ENCODE measurements around the gene ATXN7.

The ATXN7 gene

DNA sequence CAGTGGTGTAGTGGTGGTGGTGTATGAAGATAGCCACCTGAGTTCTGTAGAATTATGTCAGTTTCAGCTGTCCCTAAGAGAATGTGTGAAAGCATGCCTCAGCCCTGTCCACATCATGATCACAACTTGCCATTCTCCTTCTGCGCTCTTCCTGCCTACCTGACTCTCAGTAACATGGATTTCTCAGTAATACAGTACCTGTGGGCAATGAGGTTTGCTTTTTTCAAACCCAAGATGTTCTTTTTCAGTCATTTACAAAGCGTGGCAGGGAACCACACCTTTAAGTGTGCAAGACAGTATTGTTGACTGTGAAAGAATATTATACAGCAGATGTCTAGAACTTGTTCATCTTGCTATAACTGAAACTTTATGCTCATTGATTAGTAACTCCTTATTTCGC is 120.7 kb downstream of the ATXN7 start:
- DNase-seq (ENCODE audit: low read depth) = no peak

DNA sequence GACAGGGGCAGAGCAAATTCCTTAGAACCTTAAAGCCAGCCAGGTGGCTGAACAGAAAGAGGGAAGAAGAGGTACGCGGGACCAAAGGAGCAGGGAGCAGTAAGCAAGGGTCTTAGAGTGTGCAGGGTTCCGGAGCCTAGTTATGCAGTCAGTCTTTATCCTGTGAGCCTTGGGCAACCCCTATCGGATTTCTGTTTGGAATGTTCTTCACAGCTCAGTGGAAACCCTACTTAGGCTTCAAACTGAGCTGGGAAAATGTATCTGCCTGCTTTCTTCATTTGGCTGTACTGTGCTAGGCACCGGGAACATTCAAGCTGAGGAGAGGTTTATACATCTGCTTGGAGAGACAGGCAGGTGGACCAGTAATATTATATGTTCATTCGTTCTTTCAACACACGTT is 122.5 kb downstream of the ATXN7 start:
- no peak for DNase-seq (ENCODE audit: low read depth)

DNA sequence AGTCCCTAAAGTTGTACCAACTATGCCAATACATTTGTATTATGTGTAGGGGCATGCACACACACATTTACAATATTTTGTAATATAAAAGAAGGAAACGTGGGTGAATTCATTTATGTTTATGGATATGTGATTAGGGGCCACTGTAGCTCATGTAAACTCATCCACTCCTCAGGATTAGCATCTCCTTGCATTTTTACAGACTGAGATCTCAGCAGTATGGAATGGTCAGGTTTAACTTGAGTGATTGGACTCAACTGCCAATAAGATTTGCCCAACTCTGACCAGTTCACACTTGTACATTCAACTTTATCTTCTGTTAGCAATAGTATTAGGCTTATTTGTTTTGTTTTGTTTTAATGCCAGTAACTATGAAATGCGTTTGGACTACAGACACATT is 123.2 kb downstream of the ATXN7 start:
- DNase-seq (ENCODE audit: low read depth) = no peak

DNA sequence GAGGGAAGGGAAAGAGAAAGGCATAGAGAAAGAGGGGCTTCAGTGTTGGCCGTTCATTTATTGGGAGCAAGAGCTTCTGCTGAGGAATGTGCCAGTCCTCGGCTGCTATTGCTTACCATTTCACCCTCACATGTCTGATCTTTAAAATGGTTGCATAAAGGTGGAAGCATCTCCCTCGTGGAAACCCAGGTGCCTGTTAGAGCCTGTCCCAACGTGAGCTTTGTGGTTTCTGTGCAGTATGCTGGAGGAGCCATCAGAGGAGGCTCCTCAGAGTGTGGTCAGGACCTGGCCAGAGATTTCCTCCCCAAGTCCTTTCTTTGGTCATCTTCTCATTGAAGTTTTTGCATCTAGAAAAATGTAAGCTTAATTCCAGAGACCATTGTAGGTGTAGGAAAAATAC is 125.3 kb downstream of the ATXN7 start:
- DNase-seq (ENCODE audit: low read depth) = no peak

DNA sequence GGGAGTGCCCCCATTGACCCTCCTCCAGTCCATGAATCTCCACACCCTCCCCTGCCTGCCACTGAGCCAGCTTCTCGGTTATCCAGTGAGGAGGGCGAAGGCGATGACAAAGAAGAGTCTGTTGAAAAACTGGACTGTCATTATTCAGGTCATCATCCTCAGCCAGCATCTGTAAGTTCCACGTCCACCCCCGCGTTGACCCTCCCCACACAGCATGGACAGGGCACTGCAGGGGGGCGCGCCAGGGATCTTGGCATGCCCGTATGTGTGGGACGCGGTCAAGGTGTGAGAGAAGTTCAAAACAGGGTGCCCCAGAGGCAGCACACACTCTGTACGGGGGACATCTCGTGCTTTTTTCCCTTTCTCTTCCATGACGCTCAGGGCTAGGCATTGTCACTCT is 126.5 kb downstream of the ATXN7 start:
- no peak for DNase-seq (ENCODE audit: low read depth)

DNA sequence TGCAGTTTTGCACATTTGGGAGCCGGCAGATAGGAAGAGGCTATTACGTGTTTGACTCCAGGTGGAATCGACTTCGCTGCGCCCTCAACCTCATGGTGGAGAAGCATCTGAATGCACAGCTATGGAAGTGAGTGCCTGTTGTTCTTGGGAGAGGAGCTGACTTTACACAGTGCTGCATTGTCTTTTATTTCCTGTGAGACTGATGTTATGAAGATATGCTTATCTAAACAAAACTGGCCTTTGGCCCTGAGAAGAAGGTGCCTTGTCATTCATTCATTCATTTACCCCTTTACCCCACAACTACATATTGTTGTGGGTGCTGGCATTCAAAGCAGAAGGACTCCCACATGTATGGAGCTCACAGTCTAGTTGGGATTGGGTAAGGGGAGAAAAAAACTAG is 127.1 kb downstream of the ATXN7 start:
- DNase-seq (ENCODE audit: low read depth) = no peak

DNA sequence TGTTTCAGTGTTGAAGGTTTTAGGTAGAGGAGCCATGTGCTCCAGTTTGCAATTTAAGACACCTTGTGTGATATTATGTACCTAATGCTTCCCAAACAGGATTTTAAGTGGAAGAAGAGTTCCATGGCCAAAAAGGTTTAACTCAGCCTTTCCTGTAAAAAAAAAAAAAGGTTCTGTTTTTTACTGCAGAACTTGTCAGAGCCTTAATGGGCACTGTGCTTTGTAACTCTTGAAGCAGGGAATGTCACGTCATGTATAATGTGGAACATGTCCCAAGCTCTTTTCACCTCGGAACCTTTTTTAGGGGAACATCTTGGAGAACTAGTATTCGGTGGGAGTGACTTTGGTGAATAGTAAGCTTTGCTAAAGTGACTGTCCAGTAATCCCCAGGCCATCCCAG is 128.0 kb downstream of the ATXN7 start:
- no peak for DNase-seq (ENCODE audit: low read depth)

DNA sequence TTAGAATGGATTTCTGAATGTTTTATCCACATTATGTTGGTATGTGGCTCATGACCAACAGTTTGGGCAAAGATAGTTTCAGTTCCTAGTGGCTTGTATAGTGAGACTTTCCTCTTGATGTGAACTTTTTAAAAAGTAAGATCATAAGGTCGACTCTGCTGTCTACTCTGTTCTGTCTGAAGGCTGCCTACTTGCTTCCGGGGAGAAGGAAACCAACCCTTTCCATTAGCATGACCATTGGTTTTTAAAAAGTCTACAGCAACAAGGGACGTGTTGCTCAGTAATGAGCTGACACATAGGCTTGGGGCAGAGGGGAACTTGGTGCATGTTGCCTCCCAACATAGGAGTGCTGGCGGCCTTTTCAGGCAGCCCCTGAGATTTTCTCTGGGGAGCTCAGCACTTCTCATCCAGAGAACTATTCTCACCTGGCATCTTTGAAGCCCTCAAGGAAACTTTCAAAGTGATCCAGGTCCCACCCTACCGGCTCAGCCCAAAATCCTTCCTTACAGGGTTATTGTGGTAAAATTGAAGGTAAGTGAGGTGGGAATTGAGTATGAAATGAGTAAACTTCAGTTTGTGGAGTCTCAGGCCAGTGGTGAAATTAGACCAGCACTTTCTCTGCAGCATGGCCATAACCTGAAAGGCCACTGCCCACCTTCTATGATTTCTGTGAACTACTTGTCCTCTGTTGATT is 129.0 kb downstream of the ATXN7 start:
- no peak for DNase-seq (ENCODE audit: low read depth)

DNA sequence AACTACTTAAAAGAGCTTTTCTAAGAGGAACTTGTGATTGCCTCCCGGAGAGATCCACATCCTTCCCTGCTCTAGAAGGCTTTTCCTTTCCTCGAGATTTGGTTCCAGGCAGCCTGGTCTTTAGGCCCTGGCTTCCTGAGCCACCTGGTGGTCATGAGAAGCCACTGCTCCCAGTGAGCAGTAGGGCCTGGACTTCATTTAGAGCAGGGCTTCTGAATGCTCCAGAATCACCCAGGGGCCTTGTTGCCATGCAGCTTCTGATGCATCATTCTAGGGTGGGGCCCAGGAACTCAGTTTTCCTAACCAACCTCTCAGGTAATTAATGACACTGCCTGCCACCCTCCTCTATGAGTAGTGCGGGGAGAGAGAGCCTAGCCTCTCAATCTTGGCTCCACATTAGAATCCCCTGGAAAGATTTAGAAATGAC is 130.0 kb downstream of the ATXN7 start:
- peak; percentile 37 for DNase-seq (ENCODE audit: low read depth)

DNA sequence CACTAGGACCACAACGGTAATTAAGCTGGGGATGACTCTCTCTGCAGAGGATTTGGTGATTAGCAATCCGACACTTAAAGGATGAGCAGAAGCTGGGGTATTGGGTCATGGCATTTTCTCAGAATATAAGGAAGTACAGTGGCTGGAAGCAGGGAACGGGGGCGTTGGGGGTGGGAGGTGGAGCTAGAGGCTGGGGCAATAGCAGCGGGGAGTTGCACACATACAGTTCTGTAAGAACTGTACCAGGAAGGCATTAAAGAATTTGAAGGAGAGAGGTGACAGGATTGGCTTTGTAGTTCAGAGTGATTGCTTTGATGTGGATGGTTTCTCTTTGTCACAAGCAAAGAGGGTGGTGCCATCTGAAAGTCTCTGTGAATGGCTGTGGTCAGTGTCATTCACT is 131.4 kb downstream of the ATXN7 start:
- DNase-seq (ENCODE audit: low read depth) = no peak

DNA sequence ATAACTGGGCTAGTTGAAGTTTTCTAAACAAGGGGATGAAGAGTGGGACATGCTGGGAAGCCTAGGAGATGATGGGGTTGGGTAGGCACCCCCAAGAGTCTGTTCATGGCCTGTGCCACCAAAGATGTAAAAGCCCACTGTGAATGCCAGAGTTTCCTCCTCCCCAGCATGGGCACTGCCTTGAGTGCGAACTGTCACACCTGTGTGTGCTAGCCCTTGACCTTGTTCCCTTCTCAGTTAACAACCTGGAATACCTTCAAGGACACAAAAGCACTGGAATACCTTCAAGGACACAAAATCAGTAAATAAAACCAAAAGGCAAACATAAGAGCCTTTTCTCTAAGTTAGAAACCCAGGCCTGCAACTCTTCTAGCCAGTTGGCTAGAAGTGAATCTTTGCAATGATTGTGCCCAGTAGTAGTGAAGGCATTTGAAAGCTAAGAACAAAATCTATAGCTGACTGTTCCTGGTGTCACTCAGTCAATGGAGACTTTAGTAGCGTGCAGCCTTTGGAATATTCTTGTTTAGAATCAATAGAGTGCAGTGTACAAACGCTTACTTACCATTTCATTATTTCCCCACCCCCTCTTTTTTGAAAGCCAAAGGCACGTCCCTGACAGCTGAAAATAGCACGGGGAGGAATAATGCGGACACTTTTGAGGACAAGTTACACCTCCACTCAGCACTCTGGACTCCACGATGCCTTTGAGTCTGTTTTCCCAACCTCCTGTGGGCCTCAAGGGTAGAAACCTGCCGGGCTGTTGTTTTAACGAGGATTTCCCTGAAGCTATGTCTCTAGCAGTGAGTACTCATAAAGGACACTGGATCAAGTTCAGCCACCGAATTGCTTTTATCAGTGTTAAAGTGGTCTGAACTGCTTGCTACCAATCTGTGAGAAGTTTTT is 135.4 kb downstream of the ATXN7 start:
- no peak for DNase-seq (ENCODE audit: low read depth)

DNA sequence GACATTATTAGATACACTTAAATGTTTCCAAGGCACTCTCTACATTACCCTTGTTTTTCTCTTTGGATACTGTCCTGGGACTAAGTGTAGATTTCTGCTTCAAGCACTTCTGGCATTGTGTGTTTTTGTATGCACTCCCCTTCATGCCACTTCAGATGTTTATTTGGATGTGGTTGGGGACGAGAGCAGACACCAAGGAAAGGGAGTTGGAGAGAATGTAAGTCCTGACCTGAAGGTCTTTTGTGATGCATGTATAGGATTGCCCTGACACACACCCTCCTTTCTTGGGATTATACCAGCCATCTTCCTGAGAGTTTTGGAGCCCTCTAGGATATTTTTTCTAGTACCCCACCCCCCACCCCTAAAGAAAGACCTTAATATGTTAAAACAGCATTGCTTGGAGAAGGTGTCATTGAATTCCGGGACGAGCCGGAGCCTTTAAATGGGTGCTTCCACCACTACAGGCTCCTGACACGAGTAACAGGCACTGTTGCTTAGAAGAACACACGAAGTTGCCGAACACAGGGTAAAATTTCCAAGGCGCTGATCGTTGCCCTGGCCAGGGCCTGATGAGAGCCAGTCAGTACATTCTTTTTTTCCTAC is 136.9 kb downstream of the ATXN7 start:
- DNase-seq (ENCODE audit: low read depth) = no peak

DNA sequence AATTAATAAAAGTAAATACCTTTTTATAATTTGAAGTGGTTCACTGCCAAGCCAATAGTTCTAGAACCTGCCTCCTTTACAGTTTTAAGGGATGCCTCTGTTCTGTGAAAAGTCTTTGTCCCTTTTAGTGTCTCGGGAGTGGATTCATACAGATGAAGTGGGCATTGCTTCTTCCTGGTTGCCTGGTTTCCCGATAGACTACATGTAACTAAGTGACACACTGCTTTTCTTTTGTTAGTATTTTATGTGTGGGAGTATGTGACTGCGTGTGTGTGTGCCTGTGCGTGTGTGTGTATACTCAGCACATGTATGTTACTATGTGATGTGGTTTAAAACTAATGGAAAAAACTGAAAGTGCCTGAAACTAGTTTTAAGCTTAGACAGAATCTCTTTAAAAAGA is 138.6 kb downstream of the ATXN7 start:
- DNase-seq (ENCODE audit: low read depth) = no peak

DNA sequence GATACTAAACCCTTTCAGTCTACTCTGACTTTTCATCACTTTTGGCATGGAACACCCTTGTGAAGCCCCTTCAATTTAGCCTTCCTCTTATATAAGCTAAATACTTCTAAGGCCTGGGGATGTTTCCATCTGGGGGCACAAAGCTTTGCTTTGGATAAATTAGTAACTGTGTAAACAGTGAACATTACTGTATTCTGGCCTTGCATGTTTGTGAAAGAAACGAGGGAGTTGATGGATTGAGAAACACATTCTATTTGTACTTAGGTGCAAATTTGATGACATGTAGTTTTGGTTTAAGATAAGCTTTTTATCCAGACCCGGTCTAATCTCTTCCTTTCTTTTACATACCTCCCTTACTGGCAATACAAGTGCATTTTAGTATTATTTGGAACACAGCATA is 139.9 kb downstream of the ATXN7 start:
- DNase-seq (ENCODE audit: low read depth) = no peak

DNA sequence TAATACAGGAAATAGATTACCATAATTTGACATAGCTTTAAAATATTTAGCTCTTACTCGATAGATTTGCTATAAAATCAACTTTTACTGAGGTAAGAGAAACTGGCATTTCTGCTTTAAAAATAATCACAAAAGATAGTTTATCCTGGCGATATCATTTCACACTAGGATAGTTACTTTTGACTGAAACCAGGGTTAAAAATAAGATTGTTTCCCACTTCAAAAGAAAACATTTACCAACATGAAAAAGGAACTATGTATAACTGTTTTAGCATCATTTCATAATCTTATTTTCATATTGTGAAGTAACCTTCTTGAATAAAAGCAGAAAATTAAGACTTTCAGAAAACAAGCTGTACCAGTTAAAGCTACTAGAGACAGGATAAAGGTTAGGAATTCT is 144.3 kb downstream of the ATXN7 start:
- DNase-seq (ENCODE audit: low read depth) = no peak

DNA sequence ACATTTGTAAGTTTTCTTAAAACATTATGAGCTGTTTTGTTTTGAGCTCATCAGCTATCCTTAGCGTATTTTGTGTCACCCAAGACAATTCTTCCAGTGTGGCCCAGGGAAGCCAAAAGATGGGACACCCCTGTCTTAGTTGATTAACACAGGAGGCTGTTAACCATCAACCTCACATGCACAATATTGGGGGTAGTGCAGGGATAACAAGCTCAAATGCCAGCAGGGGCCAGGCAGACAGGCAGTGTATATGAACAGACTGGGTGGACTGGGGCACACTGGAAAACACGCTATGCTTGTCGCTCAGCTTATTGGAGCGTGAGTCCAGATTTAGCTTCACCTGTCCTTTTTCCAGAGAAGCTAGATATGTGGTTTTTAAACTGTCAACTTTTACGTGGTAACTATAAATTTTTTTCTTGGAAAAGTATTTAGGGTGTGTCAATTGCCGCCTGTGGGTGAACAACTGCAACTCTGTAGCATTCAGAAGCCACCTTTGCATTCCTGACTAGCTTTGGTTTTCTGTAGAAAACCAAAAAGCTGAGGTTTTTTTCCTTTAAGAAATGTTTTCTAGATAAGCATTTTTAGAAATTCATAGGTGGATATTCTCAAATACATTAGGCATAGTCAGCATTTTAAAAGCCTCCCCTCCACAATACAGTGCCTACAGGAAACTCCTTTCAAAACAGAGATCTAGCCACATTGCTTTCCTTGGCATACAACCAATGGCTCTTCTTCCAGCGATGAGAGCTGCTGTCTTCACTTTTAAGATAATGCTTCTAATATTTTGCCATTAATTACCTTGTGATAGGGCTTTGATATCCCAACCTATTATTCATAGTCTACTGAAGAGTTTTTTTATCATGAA is 145.1 kb downstream of the ATXN7 start:
- DNase-seq (ENCODE audit: low read depth) = no peak

DNA sequence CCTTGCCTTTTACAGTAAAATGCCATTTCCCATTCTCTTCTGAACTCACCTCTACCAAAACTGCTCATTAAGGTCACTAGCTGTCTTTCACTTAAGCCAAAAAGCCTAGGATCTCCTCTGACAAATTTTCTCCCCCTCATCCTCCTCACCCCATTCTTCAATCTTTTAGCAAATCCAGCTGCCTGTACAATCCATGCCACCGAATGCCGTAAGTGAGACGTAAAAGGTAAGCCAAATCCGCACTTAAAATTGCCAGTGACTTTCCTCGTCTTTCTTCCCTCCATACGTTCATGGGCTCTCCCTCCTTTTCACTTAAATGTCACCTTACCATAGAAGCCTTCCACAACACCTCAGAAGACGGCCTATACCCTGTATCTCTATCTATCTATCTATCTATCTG is 145.9 kb downstream of the ATXN7 start:
- no peak for DNase-seq (ENCODE audit: low read depth)

DNA sequence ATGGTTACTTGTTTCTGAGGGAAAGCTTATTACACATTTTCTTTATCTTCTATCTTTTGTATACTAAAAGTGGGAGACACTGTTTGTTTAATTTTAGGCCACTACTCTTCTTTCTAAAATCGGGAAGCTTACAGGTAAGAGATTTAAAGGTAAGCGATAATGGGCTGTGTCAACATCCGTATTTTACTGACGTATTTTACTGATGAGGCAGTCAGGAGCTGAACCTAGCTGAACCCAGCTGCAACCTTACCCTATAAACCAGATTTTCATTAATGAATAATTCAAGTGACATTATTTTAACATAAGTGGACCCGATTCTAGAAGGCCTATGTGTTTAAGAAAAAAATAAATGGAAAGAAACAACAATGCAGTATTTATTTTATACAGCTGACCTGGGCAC is 146.5 kb downstream of the ATXN7 start:
- no peak for DNase-seq (ENCODE audit: low read depth)

DNA sequence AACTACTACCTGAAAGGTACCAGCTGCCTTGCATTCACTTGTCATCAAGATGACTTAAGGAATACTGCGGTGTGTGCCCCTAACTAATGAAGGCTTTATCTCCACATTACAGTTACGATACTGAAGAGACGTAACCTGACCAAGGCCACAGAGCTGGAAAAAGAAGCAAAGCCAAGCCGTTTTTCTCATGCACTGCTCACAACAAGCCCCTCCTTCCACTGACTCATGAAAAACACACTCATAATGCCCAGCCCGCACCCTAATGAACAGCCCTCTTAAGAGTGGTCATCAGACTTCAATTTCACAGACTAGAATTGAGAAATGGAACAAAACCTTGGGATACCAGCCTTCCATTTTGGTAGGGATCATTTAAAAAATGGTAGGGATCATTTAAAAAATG is 148.0 kb downstream of the ATXN7 start:
- DNase-seq (ENCODE audit: low read depth) = no peak

DNA sequence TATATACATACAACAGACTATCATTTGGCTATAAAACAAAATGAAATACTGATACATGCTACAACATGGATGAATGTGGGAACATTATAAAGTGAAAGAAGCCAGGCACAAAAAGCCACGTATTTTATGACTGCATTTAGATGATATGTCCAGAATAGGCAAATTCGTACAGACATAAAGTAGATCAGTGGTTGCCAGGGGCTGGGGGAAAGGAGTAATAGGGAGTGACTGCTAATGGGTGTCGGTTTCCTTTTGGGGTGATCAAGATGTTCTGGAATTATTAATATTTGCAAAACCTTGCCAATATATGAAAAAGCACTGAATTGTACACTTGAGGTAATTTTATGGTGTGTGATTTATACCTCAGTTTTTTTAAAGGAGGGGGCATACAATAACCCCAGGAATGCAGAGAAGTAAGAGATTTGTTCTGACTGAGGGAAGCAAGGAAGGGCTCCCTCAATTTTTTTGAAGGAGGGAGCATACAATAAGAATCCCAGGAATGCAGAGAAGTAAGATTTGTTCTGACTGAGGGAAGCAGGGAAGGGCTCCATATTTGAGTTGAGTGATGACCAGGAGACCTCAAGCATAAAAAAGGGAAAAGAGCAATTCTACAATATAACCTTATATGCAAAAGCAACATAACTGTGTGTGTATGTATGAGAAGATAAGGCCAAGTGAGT is 153.4 kb downstream of the ATXN7 start:
- no peak for DNase-seq (ENCODE audit: low read depth)

DNA sequence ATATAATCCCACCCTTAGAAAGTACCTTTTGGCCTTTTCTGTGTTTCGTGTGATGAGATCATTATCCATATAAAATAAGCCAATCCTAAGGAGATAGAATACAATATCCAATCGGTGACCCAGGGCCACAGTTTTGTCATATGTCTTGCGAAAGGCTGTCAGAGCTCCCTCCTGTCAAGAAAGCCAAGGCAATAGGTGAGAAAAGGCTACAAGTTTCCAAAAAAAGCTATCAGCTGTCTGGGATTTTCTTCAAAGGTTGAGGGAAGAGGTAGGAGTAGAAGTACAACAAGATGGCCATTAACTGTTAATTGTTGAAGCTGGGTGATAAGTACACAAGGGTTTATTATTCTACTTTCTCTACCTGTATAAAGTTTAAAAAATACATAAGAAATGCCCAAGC is 155.6 kb downstream of the ATXN7 start:
- no peak for DNase-seq (ENCODE audit: low read depth)

DNA sequence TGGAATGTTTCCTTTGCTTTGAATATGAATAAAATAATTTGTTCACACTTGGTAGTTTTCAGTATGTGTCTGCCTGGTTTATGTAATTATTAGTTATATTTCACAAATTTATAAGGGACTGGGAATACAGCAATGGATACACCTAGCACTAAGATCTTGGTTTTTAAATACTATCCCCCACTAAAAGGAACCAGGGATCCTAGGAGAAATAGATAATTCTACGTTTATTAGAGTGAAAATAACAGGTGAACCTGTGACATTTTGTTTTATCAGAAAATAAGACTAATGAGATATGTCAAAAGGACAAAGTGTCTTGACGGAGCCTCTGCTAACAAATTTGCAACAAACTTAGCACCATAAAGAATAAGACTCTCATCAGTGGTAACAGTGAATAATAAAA is 156.2 kb downstream of the ATXN7 start:
- no peak for DNase-seq (ENCODE audit: low read depth)
